ENCODE measurements around the gene PRDX6.
"Not testable (repeated sequence)": the region's sequence is repeated elsewhere in the genome, so short reads cannot be mapped to it uniquely, and the experiment has no call there.

DNA sequence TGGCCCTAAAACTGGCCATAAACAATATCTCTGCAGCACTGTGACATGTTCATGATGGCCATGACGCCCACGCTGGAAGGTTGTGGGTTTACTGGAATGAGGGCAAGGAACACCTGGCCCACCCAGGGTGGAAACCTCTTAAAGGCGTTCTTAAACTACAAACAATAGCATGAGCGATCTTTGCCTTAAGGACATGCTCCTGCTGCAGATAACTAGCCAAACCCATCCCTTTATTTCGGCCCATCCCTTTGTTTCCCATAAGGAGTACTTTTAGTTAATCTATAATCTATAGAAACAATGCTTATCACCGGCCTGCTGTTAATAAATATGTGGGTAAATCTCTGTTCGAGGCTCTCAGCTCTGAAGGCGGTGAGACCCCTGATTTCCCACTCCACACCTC lies 16.0 kb downstream of the PRDX6 start:
- TF ChIP-seq, protein P1, sequence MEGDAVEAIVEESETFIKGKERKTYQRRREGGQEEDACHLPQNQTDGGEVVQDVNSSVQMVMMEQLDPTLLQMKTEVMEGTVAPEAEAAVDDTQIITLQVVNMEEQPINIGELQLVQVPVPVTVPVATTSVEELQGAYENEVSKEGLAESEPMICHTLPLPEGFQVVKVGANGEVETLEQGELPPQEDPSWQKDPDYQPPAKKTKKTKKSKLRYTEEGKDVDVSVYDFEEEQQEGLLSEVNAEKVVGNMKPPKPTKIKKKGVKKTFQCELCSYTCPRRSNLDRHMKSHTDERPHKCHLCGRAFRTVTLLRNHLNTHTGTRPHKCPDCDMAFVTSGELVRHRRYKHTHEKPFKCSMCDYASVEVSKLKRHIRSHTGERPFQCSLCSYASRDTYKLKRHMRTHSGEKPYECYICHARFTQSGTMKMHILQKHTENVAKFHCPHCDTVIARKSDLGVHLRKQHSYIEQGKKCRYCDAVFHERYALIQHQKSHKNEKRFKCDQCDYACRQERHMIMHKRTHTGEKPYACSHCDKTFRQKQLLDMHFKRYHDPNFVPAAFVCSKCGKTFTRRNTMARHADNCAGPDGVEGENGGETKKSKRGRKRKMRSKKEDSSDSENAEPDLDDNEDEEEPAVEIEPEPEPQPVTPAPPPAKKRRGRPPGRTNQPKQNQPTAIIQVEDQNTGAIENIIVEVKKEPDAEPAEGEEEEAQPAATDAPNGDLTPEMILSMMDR (conservative IDR thresholded peaks at IDR 0.05; ENCODE audit: low read length) = not testable (repeated sequence)
- TF ChIP-seq EZH2phosphoT487 (IDR thresholded peaks at IDR 0.05; ENCODE audit: borderline replicate concordance) = not testable (repeated sequence)

Data from Loucy (cell line).